ENCODE measurements around the gene CTF1. TPM values are rescaled to one million over a fixed set of nuclear protein-coding genes. Genes with fewer than 3 reads are reported as not detected.
A peak's percentile ranks its signal among the peaks of the same experiment; 100 is the strongest.

Gene CTF1
- total RNA-seq, 1 donor from 2014 or later, result 5.1 TPM

DNA sequence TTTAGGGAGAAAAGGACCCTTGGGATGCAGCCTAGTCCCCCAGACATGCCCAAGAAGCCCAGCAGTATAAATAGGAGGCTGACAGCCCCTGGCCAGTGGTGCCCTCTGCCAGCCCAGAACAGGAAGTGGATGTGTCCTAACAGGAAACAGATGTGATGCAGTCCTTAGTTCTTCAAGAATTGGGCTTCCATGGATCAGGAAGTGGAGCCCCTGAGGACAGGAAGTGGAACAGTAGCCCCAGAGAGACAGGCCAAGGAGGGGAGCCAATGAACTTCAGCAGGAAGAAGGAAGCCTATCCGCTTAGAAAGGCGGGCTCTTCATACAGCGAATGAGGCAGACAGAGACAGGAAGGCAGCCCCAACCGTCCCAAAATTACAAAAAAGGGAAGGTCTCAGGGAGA, 7.2 kb downstream of the CTF1 start:
- H3K4me1 Mint-ChIP-seq (ENCODE audit: low read depth), result no peaks in the 10 kb centered on the region
- TF ChIP-seq, protein P1, sequence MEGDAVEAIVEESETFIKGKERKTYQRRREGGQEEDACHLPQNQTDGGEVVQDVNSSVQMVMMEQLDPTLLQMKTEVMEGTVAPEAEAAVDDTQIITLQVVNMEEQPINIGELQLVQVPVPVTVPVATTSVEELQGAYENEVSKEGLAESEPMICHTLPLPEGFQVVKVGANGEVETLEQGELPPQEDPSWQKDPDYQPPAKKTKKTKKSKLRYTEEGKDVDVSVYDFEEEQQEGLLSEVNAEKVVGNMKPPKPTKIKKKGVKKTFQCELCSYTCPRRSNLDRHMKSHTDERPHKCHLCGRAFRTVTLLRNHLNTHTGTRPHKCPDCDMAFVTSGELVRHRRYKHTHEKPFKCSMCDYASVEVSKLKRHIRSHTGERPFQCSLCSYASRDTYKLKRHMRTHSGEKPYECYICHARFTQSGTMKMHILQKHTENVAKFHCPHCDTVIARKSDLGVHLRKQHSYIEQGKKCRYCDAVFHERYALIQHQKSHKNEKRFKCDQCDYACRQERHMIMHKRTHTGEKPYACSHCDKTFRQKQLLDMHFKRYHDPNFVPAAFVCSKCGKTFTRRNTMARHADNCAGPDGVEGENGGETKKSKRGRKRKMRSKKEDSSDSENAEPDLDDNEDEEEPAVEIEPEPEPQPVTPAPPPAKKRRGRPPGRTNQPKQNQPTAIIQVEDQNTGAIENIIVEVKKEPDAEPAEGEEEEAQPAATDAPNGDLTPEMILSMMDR (IDR thresholded peaks at IDR 0.05; ENCODE audit: unreplicated experiment), result no peak
- no peaks in the 10 kb centered on the region for H3K9me3 Mint-ChIP-seq (ENCODE audit: low read depth)
- no peak overlapping the region for H3K27ac Mint-ChIP-seq
- no peaks in the 10 kb centered on the region for H3K27me3 Mint-ChIP-seq
- no peak overlapping the region for H3K4me3 Mint-ChIP-seq (ENCODE audit: low read depth)
- no peak for DNase-seq (ENCODE audit: low spot score, unreplicated experiment)
- no peaks in the 10 kb centered on the region for H3K36me3 Mint-ChIP-seq (ENCODE audit: insufficient read depth)

DNA sequence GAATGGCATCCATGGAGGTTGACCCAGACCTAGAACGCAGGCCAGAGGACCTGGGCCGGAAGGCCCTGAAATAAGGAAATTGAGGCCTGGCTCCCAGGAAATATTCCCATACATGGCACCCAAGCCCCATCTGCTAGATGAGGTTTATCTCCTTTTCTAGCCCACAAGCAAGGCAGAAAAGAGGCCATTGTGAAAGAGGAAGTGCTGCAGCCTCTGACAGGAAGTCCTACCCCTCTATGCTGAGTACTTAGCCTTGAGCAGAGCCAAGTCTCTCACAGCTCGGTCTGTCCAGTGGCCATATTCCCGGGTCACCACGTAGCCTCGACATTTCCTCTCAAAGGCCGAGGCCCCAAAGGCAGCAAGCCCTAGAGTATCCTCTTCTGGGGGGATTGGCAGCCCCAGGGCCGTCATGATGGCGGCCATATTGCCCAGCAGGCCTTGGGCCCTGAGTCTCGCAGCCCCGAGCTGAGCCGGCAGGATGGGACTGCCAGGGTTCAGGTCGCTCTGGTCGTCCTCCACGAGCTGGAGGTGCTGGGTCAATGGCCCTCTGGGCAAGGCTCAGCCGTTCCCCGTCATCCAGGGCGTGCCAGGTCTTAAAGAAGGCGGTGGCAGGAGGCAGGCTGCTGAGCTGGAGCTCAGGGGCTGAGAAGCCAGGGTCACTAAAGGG, 7.8 kb downstream of the CTF1 start:
- TF ChIP-seq, protein P1 (IDR thresholded peaks at IDR 0.05; ENCODE audit: unreplicated experiment), result no peak
- no peaks in the 10 kb centered on the region for H3K36me3 Mint-ChIP-seq (ENCODE audit: insufficient read depth)
- DNase-seq (ENCODE audit: low spot score, unreplicated experiment), result no peak
- no peak overlapping the region for H3K4me3 Mint-ChIP-seq (ENCODE audit: low read depth)
- H3K27me3 Mint-ChIP-seq, result no peaks in the 10 kb centered on the region
- no peak overlapping the region for H3K27ac Mint-ChIP-seq
- no peaks in the 10 kb centered on the region for H3K4me1 Mint-ChIP-seq (ENCODE audit: low read depth)
- H3K9me3 Mint-ChIP-seq (ENCODE audit: low read depth), result no peaks in the 10 kb centered on the region

DNA sequence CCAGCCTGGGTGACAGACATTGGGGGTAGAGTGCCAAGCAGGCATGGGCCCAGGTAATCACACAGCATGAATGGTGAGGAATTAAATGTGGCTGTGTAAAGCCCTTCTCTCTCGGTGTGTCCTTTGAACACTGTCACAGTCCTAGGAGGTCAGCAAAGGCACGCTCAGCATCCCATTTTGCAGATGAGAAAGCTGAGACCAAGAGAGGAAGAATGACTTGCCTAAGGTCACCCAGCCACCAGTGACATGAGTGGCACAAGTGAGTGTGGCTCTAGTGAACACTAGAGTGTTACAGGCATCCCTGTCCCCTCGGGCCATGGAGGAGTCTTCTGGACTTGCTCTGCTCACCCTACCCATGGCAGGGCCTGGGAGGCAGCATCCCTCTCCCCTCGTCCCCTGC, 10.7 kb downstream of the CTF1 start:
- H3K4me3 Mint-ChIP-seq (ENCODE audit: low read depth), result no peak overlapping the region
- DNase-seq (ENCODE audit: low spot score, unreplicated experiment), result no peak
- no peaks in the 10 kb centered on the region for H3K4me1 Mint-ChIP-seq (ENCODE audit: low read depth)
- no peak overlapping the region for H3K27ac Mint-ChIP-seq
- no peaks in the 10 kb centered on the region for H3K27me3 Mint-ChIP-seq
- no peaks in the 10 kb centered on the region for H3K36me3 Mint-ChIP-seq (ENCODE audit: insufficient read depth)
- TF ChIP-seq, protein P1 (IDR thresholded peaks at IDR 0.05; ENCODE audit: unreplicated experiment), result no peak
- H3K9me3 Mint-ChIP-seq (ENCODE audit: low read depth), result no peaks in the 10 kb centered on the region

DNA sequence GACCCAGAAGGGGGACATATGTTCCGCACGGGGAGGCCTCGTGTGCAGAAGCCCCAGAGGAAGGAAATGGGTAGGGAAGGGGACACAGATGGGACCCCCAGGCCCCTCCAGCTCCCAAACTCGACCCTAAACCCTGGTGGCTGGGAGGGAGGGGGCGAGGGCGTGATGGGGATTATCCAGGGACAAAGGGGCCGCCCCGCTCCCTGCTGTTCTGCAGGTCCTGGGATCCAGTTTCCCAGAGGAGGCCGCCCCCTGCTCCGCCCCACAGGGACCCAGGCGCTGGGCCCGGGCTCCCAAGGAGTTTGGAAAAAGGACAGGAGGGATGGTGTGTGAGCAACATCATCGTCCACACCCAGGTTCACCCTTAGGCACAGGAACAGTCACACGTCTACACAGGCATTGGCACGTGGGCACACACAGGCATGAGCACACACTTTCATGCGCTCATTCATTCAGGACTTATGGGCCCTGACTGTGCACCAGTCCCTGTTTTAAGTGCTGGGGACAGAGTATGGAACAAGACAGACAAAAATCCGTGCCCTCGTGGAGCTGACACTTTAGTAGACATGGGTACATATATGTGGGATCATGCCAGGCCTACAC, 14.1 kb downstream of the CTF1 start:
- no peak overlapping the region for H3K27ac Mint-ChIP-seq
- H3K9me3 Mint-ChIP-seq (ENCODE audit: low read depth), result no peaks in the 10 kb centered on the region
- no peaks in the 10 kb centered on the region for H3K4me1 Mint-ChIP-seq (ENCODE audit: low read depth)
- no peak for DNase-seq (ENCODE audit: low spot score, unreplicated experiment)
- no peaks in the 10 kb centered on the region for H3K36me3 Mint-ChIP-seq (ENCODE audit: insufficient read depth)
- TF ChIP-seq, protein P1 (IDR thresholded peaks at IDR 0.05; ENCODE audit: unreplicated experiment), result no peak
- no peaks in the 10 kb centered on the region for H3K27me3 Mint-ChIP-seq
- no peak overlapping the region for H3K4me3 Mint-ChIP-seq (ENCODE audit: low read depth)

DNA sequence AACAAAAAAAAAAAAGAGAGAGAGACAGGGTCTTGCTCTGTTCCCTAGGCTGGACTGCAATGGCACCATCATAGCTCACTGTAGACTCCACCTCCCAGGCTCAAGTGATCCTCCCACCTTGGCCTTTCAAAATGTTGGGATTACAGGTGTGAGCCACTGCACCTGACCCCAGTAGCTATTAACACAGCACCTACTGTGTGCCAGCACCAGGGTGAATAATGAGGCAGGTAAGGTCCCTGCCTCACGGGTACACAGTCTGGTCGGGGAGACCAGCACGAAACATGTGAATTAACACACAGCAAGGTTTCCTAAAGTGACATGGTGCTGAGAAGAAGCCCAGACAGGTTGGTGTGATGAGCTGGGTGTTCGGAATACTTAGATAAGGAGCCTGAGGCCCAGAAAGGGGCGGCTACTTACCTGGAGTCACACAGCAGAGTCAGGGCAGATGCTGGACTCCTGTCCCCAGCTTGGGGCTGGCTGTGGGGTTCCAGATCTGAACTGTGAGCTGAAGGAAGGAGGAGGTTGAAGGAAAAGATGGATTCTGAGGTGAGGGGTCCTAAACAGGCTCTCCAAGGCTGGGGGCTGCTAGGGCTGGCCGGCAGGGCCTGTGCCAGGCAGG, 16.5 kb downstream of the CTF1 start:
- H3K4me1 Mint-ChIP-seq (ENCODE audit: low read depth), result no peaks in the 10 kb centered on the region
- no peaks in the 10 kb centered on the region for H3K36me3 Mint-ChIP-seq (ENCODE audit: insufficient read depth)
- peak overlapping the region; percentile 39 for H3K27ac Mint-ChIP-seq
- TF ChIP-seq, protein P1 (IDR thresholded peaks at IDR 0.05; ENCODE audit: unreplicated experiment), result no peak
- H3K27me3 Mint-ChIP-seq, result no peaks in the 10 kb centered on the region
- no peak overlapping the region for H3K4me3 Mint-ChIP-seq (ENCODE audit: low read depth)
- no peaks in the 10 kb centered on the region for H3K9me3 Mint-ChIP-seq (ENCODE audit: low read depth)
- no peak for DNase-seq (ENCODE audit: low spot score, unreplicated experiment)

Measured in progenitor cell of endocrine pancreas (in vitro differentiated cells).